ENCODE measurements around the gene TPRN.

Gene TPRN

GRCh38 chr9:137220317-137221094, 20.0 kb upstream of the TPRN start:
- no peak for TF ChIP-seq ZFX (IDR thresholded peaks at IDR 0.05; ENCODE audit: borderline replicate concordance)
- peak overlapping the region; percentile 97 for H3K27ac ChIP-seq

- TF ChIP-seq CTCF (IDR thresholded peaks at IDR 0.05) (no peak), ZFX (IDR thresholded peaks at IDR 0.05; ENCODE audit: borderline replicate concordance) (no peak)
- H3K27ac ChIP-seq, result peak overlapping the region; percentile 97
These were observed 19.3 kb upstream of the TPRN start for GRCh38 chr9:137219757-137220316.

GRCh38 chr9:137218754-137219271, 18.3 kb upstream of the TPRN start:
- TF ChIP-seq CTCF (IDR thresholded peaks at IDR 0.05), result no peak
- no peak for TF ChIP-seq ZFX (IDR thresholded peaks at IDR 0.05; ENCODE audit: borderline replicate concordance)
- H3K27ac ChIP-seq, result peak overlapping the region; percentile 97

- H3K27ac ChIP-seq, result peak overlapping the region; percentile 97
- TF ChIP-seq ZFX (IDR thresholded peaks at IDR 0.05; ENCODE audit: borderline replicate concordance) (no peak), CTCF (IDR thresholded peaks at IDR 0.05) (no peak; the same call in 1 of the 2 replicates)
These were observed 17.7 kb upstream of the TPRN start for GRCh38 chr9:137218212-137218753.

- H3K27ac ChIP-seq, result peak overlapping the region; percentile 97
- TF ChIP-seq ZFX (IDR thresholded peaks at IDR 0.05; ENCODE audit: borderline replicate concordance) (no peak), CTCF (IDR thresholded peaks at IDR 0.05) (peak; percentile 10; the same call in 1 of the 2 replicates)
These were observed 17.0 kb upstream of the TPRN start for GRCh38 chr9:137217276-137218211.

- TF ChIP-seq ZFX (IDR thresholded peaks at IDR 0.05; ENCODE audit: borderline replicate concordance) (no peak), CTCF (IDR thresholded peaks at IDR 0.05) (no peak)
- peak overlapping the region; percentile 97 for H3K27ac ChIP-seq
These were observed 15.8 kb upstream of the TPRN start for GRCh38 chr9:137216188-137216965.

Data from 22Rv1 (cell line).